Ishikawa (cell line): Measurements from ENCODE around the gene SMIM32.

Source experiments
- CREB1 ChIP-seq: IDR thresholded peaks from 2 replicates; pipeline ENCODE4 v1.6.1; 2012; ENCODE audit warnings: low read depth
- REST ChIP-seq: IDR thresholded peaks from 2 replicates; pipeline ENCODE4 v1.6.1; 2012; ENCODE audit warnings: low read depth, mild to moderate bottlenecking
- TAF1 ChIP-seq: IDR thresholded peaks from 2 replicates; pipeline ENCODE4 v1.6.1; 2012; ENCODE audit warnings: low read depth, mild to moderate bottlenecking
- TF ChIP-seq, protein P1 (sequence below): IDR thresholded peaks from 2 replicates; pipeline ENCODE4 v1.6.1; 2012

GRCh38 chr5:136235321-136235720 lies 42.4 kb upstream of the SMIM32 start:
- TF ChIP-seq REST (no peak), TAF1 (no peak), CREB1 (no peak)
- TF ChIP-seq, protein P1, sequence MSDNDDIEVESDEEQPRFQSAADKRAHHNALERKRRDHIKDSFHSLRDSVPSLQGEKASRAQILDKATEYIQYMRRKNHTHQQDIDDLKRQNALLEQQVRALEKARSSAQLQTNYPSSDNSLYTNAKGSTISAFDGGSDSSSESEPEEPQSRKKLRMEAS, result no peak
